ENCODE results near the gene MYO6.

The MYO6 gene

GRCh38 chr6:75786152-75786551 is 37.1 kb downstream of the MYO6 start:
- no peak for TF ChIP-seq SIN3A (IDR thresholded peaks at IDR 0.05; ENCODE audit: borderline replicate concordance, insufficient read depth, low read length)
- no peak for TF ChIP-seq TAF1 (IDR thresholded peaks at IDR 0.05; ENCODE audit: borderline replicate concordance, insufficient read depth, low read length)
- TF ChIP-seq FOXP2 (optimal IDR thresholded peaks at IDR 0.05; ENCODE audit: borderline replicate concordance, extremely low read depth, extremely low read length, insufficient read depth) = no peak
- no peak for TF ChIP-seq POLR2AphosphoS5 (IDR thresholded peaks at IDR 0.05; ENCODE audit: low read depth, low read length)
- TF ChIP-seq REST (IDR thresholded peaks at IDR 0.05; ENCODE audit: insufficient read depth in 1 of 2, low read depth in 2 of 2, low read length in 2 of 2) = no peak

DNA sequence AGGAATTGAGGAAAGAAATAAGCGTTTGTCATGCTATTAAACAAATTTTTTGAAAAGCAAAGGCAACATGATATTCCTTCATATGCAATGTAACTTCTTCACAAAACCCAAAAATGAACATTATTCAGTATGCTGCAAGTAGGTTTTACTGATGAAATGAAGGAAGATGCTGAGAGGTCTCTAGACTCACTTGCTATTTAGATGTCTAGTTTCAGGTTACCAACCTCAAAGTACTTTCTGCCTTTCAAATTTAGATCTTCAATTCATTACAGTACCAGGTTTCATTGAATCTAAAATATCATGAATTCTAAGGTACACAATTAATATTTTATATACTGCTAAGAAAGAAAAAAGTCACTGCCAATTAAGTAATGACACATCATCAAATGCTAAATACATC is 39.9 kb downstream of the MYO6 start:
- TF ChIP-seq POLR2AphosphoS5 (IDR thresholded peaks at IDR 0.05; ENCODE audit: low read depth, low read length) = no peak
- no peak for TF ChIP-seq SIN3A (IDR thresholded peaks at IDR 0.05; ENCODE audit: borderline replicate concordance, insufficient read depth, low read length)
- no peak for TF ChIP-seq TAF1 (IDR thresholded peaks at IDR 0.05; ENCODE audit: borderline replicate concordance, insufficient read depth, low read length)
- TF ChIP-seq FOXP2 (optimal IDR thresholded peaks at IDR 0.05; ENCODE audit: borderline replicate concordance, extremely low read depth, extremely low read length, insufficient read depth) = no peak

DNA sequence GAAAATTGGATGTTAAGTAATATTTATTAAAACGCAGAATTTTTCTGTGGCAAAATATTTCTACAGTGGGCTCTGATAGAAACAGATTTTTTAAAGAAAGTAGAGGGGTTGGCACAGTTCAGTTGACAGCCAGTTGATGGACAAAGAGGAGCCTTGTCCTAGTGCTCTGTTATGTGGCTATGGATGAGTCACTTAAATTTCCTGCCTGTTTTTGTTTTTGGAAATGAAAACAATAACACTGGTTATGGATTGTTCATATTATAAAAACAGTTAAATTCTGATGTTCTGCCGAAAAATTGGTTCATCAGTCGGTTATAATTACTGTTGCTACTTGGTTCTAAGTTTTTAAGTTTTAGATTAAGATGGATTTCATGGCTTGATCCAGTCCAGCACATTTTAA is 42.8 kb downstream of the MYO6 start:
- TF ChIP-seq REST (IDR thresholded peaks at IDR 0.05; ENCODE audit: insufficient read depth in 1 of 2, low read depth in 2 of 2, low read length in 2 of 2) (no peak), POLR2AphosphoS5 (IDR thresholded peaks at IDR 0.05; ENCODE audit: low read depth, low read length) (no peak), FOXP2 (optimal IDR thresholded peaks at IDR 0.05; ENCODE audit: borderline replicate concordance, extremely low read depth, extremely low read length, insufficient read depth) (no peak)

- TF ChIP-seq TAF1 (IDR thresholded peaks at IDR 0.05; ENCODE audit: borderline replicate concordance, insufficient read depth, low read length) (no peak), FOXP2 (optimal IDR thresholded peaks at IDR 0.05; ENCODE audit: borderline replicate concordance, extremely low read depth, extremely low read length, insufficient read depth) (no peak)
Observed at GRCh38 chr6:75794351-75794846, 45.4 kb downstream of the MYO6 start.

- TF ChIP-seq FOXP2 (optimal IDR thresholded peaks at IDR 0.05; ENCODE audit: borderline replicate concordance, extremely low read depth, extremely low read length, insufficient read depth) (no peak), REST (IDR thresholded peaks at IDR 0.05; ENCODE audit: insufficient read depth in 1 of 2, low read depth in 2 of 2, low read length in 2 of 2) (no peak), POLR2AphosphoS5 (IDR thresholded peaks at IDR 0.05; ENCODE audit: low read depth, low read length) (no peak), TAF1 (IDR thresholded peaks at IDR 0.05; ENCODE audit: borderline replicate concordance, insufficient read depth, low read length) (no peak), SIN3A (IDR thresholded peaks at IDR 0.05; ENCODE audit: borderline replicate concordance, insufficient read depth, low read length) (no peak)
Observed at GRCh38 chr6:75794954-75795739, 46.1 kb downstream of the MYO6 start.

- TF ChIP-seq REST (IDR thresholded peaks at IDR 0.05; ENCODE audit: insufficient read depth in 1 of 2, low read depth in 2 of 2, low read length in 2 of 2) (no peak), SIN3A (IDR thresholded peaks at IDR 0.05; ENCODE audit: borderline replicate concordance, insufficient read depth, low read length) (no peak), FOXP2 (optimal IDR thresholded peaks at IDR 0.05; ENCODE audit: borderline replicate concordance, extremely low read depth, extremely low read length, insufficient read depth) (no peak)
Observed at GRCh38 chr6:75796723-75797122, 47.7 kb downstream of the MYO6 start.

Data from PFSK-1 (cell line).